Calu3 (cell line): ENCODE results near the gene XPR1. TPM values are rescaled to one million over a fixed set of nuclear protein-coding genes. Genes with fewer than 3 reads are reported as not detected.

Experiments
- BruUV-seq: library from RNA; stranded (reverse); fragments of 400-500 nt; replicated peaks from 2 replicates; lab custom pipeline; 2021; lab: Mats Ljungman, UMichigan
- CTCF ChIA-PET: fragments of 300-600 bp; sonication (Branson Sonifier 250); formaldehyde crosslinking; loops from one replicate; lab custom pipeline; 2022; ENCODE audit warnings: antibody characterized with exemption; lab: Charles Lee
- DNase-seq: peaks from one replicate; pipeline ENCODE4 v3.0.0; 2022
- H3K27ac Mint-ChIP-seq: one replicate; pipeline ENCODE4 v1.8.0; 2022; ENCODE audit warnings: mixed read lengths; ENCODE audit not compliant: unreplicated experiment
- H3K27me3 Mint-ChIP-seq: one replicate; pipeline ENCODE4 v1.8.0; 2022; ENCODE audit warnings: mixed read lengths; ENCODE audit not compliant: unreplicated experiment
- H3K36me3 Mint-ChIP-seq: one replicate; pipeline ENCODE4 v1.8.0; 2022; ENCODE audit warnings: mild to moderate bottlenecking, moderate library complexity, mixed read lengths; ENCODE audit not compliant: insufficient read depth, unreplicated experiment
- H3K4me1 Mint-ChIP-seq: one replicate; pipeline ENCODE4 v1.8.0; 2022; ENCODE audit warnings: mild to moderate bottlenecking, low read depth, mixed read lengths; ENCODE audit not compliant: unreplicated experiment
- H3K4me3 Mint-ChIP-seq: one replicate; pipeline ENCODE4 v1.8.0; 2022; ENCODE audit warnings: mild to moderate bottlenecking, low read depth, moderate library complexity, mixed read lengths; ENCODE audit not compliant: unreplicated experiment
- H3K9me3 Mint-ChIP-seq: one replicate; pipeline ENCODE4 v1.8.0; 2022; ENCODE audit warnings: low read depth, mixed read lengths; ENCODE audit not compliant: unreplicated experiment
- intact Hi-C: fragments of 100-400 bp; cut with micrococcal nuclease; formaldehyde crosslinking; loops from one replicate; pipeline ENCODE4 v1.10.0; 2022; ENCODE audit not compliant: unreplicated experiment
- total RNA-seq: library from RNA; stranded (reverse); gene quantifications from 2 replicates; pipeline ENCODE4 v1.2.3, GENCODE V29; 2022
- TF ChIP-seq, protein P1 (sequence below): fragments of 200-600 bp; IDR thresholded peaks from one replicate; pipeline ENCODE4 v1.8.0; 2022; ENCODE audit warnings: antibody characterized with exemption; ENCODE audit not compliant: unreplicated experiment

The XPR1 gene
- total RNA-seq, 1 experiment from 2014 or later = 44.5 TPM

- no peaks in the 10 kb centered on the region for H3K27me3 Mint-ChIP-seq
- no peaks in the 10 kb centered on the region for H3K36me3 Mint-ChIP-seq
- H3K4me3 Mint-ChIP-seq = no peak overlapping the region
- BruUV-seq = no TSS peak
- no peak for DNase-seq
- H3K9me3 Mint-ChIP-seq = peaks cover 4% of the 10 kb centered on the region
- no peaks in the 10 kb centered on the region for H3K4me1 Mint-ChIP-seq
- no peak overlapping the region for H3K27ac Mint-ChIP-seq
- CTCF ChIA-PET = no interaction called here
- intact Hi-C loops = no loop called here
- TF ChIP-seq, protein P1, sequence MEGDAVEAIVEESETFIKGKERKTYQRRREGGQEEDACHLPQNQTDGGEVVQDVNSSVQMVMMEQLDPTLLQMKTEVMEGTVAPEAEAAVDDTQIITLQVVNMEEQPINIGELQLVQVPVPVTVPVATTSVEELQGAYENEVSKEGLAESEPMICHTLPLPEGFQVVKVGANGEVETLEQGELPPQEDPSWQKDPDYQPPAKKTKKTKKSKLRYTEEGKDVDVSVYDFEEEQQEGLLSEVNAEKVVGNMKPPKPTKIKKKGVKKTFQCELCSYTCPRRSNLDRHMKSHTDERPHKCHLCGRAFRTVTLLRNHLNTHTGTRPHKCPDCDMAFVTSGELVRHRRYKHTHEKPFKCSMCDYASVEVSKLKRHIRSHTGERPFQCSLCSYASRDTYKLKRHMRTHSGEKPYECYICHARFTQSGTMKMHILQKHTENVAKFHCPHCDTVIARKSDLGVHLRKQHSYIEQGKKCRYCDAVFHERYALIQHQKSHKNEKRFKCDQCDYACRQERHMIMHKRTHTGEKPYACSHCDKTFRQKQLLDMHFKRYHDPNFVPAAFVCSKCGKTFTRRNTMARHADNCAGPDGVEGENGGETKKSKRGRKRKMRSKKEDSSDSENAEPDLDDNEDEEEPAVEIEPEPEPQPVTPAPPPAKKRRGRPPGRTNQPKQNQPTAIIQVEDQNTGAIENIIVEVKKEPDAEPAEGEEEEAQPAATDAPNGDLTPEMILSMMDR = no peak
These were observed 131.0 kb downstream of the XPR1 start for GRCh38 chr1:180762796-180763195.

DNA sequence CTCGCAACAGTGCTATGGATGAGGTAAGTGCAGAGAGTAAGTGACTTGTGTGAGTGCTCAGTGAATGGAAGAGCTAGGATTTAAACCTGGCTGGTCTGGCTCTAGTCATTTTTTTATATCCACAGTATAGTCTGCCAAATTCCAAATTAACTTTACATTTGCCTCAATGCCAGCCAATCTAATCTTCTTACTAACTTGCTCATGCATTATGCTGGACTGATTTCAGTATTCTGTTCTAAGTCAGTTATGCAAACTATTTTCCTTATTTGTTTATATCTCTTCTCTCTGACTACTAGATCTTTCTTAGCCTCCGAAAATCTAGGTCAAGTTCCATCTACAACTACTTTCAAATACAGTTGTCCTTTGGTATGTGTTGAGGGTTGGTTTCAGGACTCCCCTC, 133.3 kb downstream of the XPR1 start:
- Mint-ChIP-seq H3K4me3 (no peak overlapping the region), H3K27ac (no peak overlapping the region), H3K9me3 (peaks cover 3% of the 10 kb centered on the region), H3K4me1 (no peaks in the 10 kb centered on the region), H3K27me3 (no peaks in the 10 kb centered on the region), H3K36me3 (no peaks in the 10 kb centered on the region)
- intact Hi-C loops = no loop called here
- TF ChIP-seq, protein P1 = no peak
- DNase-seq = no peak
- BruUV-seq = no TSS peak
- CTCF ChIA-PET = no interaction called here

DNA sequence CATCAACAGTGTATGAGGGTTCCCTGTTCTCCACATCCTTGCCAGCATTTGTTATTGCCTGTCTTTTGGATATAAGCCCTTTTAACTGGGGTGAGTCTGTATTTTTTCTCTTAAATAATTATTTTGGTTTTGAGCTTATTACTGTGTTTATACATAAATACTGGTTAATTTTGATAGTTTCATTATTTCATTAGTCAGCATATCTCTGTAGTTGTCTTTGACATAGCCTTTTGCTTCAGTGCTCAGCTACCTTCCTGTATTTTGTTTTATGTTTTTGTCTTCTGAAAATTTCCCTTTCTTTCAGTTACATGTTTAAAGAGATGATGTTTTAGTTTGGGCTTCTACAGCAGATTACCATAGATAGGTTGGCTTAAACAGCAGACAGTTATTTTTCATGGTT, 138.1 kb downstream of the XPR1 start:
- no peak for DNase-seq
- Mint-ChIP-seq H3K4me1 (no peaks in the 10 kb centered on the region), H3K4me3 (no peak overlapping the region), H3K27ac (no peak overlapping the region), H3K27me3 (no peaks in the 10 kb centered on the region), H3K9me3 (peaks cover 3% of the 10 kb centered on the region), H3K36me3 (no peaks in the 10 kb centered on the region)
- TF ChIP-seq, protein P1 = no peak
- CTCF ChIA-PET = no interaction called here
- BruUV-seq = no TSS peak
- intact Hi-C loops = no loop called here

DNA sequence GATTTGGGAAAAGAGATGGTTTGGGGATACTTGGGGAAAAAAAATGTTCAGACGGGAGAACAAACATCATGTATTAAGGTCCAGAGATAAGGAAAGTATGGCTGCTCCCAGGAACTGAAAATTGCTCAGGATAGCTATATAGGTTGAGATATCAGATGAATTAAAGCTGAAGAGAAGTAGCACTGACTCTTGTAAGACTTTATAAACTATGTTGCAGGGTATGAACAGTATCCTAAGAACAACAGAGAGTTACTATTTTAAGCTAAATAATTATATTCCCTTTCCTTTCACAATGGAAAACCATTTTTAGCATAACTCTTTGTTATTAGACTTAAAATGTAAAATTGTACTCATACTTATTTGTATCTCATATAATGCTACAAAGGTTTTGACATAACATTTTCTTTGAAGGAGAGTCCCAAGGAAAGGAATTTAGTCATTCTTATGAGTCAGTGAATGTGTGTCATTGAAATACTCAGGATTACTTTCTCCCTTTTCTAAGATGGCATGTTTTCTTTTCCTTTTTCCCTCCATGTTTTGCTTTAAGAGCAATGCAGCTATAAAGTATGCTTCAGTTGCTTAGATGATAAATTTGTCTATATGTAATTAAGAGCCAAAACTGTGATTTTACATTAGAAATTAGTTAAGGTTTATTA, 141.5 kb downstream of the XPR1 start:
- peaks cover 11% of the 10 kb centered on the region for H3K4me1 Mint-ChIP-seq
- no TSS peak for BruUV-seq
- H3K9me3 Mint-ChIP-seq = peaks cover 3% of the 10 kb centered on the region
- intact Hi-C loops = no loop called here
- CTCF ChIA-PET = no interaction called here
- no peaks in the 10 kb centered on the region for H3K27me3 Mint-ChIP-seq
- TF ChIP-seq, protein P1 = no peak
- no peaks in the 10 kb centered on the region for H3K36me3 Mint-ChIP-seq
- no peak for DNase-seq
- no peak overlapping the region for H3K27ac Mint-ChIP-seq
- H3K4me3 Mint-ChIP-seq = no peak overlapping the region
